ENCODE results near the gene UBE2N.
"Not testable (repeated sequence)": the region's sequence is repeated elsewhere in the genome, so short reads cannot be mapped to it uniquely, and the experiment has no call there.

The UBE2N gene

GRCh38 chr12:93434256-93434865 lies 7.4 kb downstream of the UBE2N start:
- no peak for TF ChIP-seq GATA1 (IDR thresholded peaks at IDR 0.05; ENCODE audit: low read depth, low read length)
- DNase-seq = no peak

- DNase-seq = not testable (repeated sequence)
These were observed 9.7 kb downstream of the UBE2N start for GRCh38 chr12:93432031-93432430.

- no peak for TF ChIP-seq GATA1 (IDR thresholded peaks at IDR 0.05; ENCODE audit: low read depth, low read length)
These were observed 11.5 kb downstream of the UBE2N start for GRCh38 chr12:93430280-93430679.

GRCh38 chr12:93429852-93430251 lies 11.9 kb downstream of the UBE2N start:
- TF ChIP-seq POLR2A (IDR thresholded peaks at IDR 0.05; ENCODE audit: low read length) = no peak
- TF ChIP-seq GATA1 (IDR thresholded peaks at IDR 0.05; ENCODE audit: low read depth, low read length) = no peak

More at GRCh38 chr12:93430280-93430679, 11.5 kb downstream of the UBE2N start:
- DNase-seq = no peak

GRCh38 chr12:93429448-93429847 lies 12.3 kb downstream of the UBE2N start:
- TF ChIP-seq GATA1 (IDR thresholded peaks at IDR 0.05; ENCODE audit: low read depth, low read length) (no peak), POLR2A (IDR thresholded peaks at IDR 0.05; ENCODE audit: low read length) (no peak)
- DNase-seq = no peak

More at GRCh38 chr12:93429852-93430251, 11.9 kb downstream of the UBE2N start:
- DNase-seq = no peak

- DNase-seq = peak; percentile 34 to 56
- TF ChIP-seq POLR2A (IDR thresholded peaks at IDR 0.05; ENCODE audit: low read length) = no peak
- no peak for TF ChIP-seq GATA1 (IDR thresholded peaks at IDR 0.05; ENCODE audit: low read depth, low read length)
These were observed 13.8 kb downstream of the UBE2N start for GRCh38 chr12:93427779-93428564.

GRCh38 chr12:93426412-93426805 lies 15.3 kb downstream of the UBE2N start:
- DNase-seq = no peak
- TF ChIP-seq POLR2A (IDR thresholded peaks at IDR 0.05; ENCODE audit: low read length) (no peak), GATA1 (IDR thresholded peaks at IDR 0.05; ENCODE audit: low read depth, low read length) (no peak)

- no peak for TF ChIP-seq POLR2A (IDR thresholded peaks at IDR 0.05; ENCODE audit: low read length)
- TF ChIP-seq GATA1 (IDR thresholded peaks at IDR 0.05; ENCODE audit: low read depth, low read length) = no peak
- no peak for DNase-seq
These were observed 15.9 kb downstream of the UBE2N start for GRCh38 chr12:93425736-93426411.

- no peak for DNase-seq
- no peak for TF ChIP-seq GATA1 (IDR thresholded peaks at IDR 0.05; ENCODE audit: low read depth, low read length)
- TF ChIP-seq POLR2A (IDR thresholded peaks at IDR 0.05; ENCODE audit: low read length) = no peak
These were observed 19.7 kb downstream of the UBE2N start for GRCh38 chr12:93422050-93422449.

GRCh38 chr12:93419388-93420034 lies 22.2 kb downstream of the UBE2N start:
- no peak for TF ChIP-seq POLR2A (IDR thresholded peaks at IDR 0.05; ENCODE audit: low read length)
- TF ChIP-seq GATA1 (IDR thresholded peaks at IDR 0.05; ENCODE audit: low read depth, low read length) = no peak
- DNase-seq = peak; percentile 70 to 80

DNA sequence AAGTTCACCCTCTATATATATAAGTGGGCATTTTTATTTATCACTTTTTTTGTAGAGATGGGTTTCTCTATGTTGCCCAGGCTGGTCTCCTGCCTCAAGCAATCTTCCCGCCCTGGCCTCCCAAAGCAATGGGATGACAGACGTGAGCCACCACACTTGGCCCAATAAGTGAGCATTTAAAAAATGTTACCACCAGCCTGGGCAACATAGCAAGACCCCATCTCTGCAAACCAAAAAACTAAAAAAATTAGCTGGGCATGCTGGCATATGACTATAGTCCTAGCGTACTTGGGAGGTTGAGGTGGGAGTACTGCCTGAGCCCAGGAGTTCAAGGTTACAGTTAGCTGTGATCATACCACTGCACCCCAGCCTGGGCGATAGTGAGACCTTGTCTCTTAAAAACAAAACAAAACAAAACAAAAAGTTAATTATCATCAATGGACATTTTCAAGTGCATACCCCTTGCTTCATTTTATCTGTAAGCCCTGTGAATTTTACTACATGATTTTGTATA lies 23.7 kb downstream of the UBE2N start:
- TF ChIP-seq GATA1 (IDR thresholded peaks at IDR 0.05; ENCODE audit: low read depth, low read length) = no peak
- TF ChIP-seq POLR2A (IDR thresholded peaks at IDR 0.05; ENCODE audit: low read length) = no peak
- no peak for DNase-seq

DNA sequence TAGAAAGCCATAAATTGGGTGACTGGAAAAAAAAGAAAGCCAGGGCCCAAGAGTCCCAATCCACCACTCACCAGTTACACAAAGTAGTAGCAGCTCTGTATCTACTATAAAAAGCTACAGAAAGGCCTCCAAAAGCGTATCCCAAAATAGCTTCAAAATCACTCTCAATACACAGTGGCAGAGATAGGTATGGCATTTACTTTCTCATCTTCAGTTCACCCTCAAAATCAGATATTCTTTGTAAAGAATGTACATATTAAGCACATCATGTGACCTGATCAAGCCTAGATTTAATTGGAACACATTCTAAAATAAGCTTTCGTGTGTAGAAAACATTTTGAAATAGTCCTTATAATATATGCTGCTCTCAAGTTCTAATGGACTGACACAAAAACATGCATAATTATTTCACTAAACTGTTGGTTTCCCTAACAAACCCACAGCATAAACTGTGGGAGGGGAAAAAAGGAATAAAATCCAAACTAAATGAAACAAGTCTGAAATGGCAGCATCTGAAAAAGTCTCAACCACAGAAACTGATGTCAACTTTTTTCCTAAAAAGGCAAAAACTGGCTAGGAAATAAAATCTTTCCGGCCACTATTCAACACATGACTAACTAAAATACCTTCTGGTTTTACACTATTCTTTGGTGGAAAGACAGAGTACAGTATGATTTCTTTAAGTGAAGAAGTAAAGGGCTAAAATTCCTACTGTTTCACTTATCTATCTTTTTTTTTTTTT lies 25.9 kb downstream of the UBE2N start:
- DNase-seq = no peak
- TF ChIP-seq POLR2A (IDR thresholded peaks at IDR 0.05; ENCODE audit: low read length) (no peak), GATA1 (IDR thresholded peaks at IDR 0.05; ENCODE audit: low read depth, low read length) (no peak)

DNA sequence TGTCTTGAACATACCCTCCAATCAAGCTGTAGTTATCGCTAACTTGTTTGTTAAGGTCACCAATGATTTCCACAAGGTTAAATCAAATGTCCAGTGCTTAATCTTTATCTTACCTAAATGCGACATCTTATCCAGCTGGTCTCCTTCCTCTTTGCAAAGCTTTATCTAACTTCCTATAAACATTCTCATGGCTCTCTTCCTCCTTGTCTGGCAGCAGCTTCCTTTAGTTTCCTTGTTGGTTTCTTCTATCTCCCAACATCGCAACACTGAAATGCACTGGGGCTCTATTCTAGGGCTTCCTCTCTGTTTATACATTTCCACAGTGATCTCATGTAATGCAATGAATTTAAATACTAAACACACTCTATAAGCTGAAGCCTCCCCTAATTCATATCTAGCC lies 28.7 kb downstream of the UBE2N start:
- TF ChIP-seq GATA1 (IDR thresholded peaks at IDR 0.05; ENCODE audit: low read depth, low read length) (no peak), POLR2A (IDR thresholded peaks at IDR 0.05; ENCODE audit: low read length) (no peak)
- no peak for DNase-seq

DNA sequence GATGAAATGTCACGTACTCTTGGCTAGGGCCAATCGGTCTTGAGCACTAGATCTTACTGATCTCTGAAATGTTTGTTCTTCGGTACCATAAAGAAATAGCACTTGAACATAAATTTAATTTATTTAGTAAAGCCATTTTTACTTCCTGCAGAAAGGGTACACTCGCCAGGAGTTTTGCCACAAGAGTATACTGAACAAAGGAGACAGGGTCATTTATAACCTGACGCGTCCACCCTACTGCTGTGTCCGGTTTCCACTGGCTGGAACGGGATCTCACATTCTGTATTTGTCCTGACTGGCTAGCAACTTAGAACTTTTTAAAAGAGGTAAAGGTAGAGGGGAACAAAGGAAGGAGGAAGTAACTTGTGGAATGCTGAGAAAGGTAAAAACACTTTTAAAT lies 29.4 kb downstream of the UBE2N start:
- DNase-seq = peak in 1 of 2 experiments; percentile 44

- not testable (repeated sequence) for DNase-seq
These were observed 30.7 kb downstream of the UBE2N start for GRCh38 chr12:93411060-93411459.

GRCh38 chr12:93409343-93410187 lies 32.2 kb downstream of the UBE2N start:
- DNase-seq = peak in 1 of 2 experiments; percentile 49
